ENCODE results near the gene PIK3R1. TPM values are rescaled to one million over a fixed set of nuclear protein-coding genes. Genes with fewer than 3 reads are reported as not detected.

Gene PIK3R1
- total RNA-seq, 2 donors from 2014 or later: 29.8 to 30.2 TPM

DNA sequence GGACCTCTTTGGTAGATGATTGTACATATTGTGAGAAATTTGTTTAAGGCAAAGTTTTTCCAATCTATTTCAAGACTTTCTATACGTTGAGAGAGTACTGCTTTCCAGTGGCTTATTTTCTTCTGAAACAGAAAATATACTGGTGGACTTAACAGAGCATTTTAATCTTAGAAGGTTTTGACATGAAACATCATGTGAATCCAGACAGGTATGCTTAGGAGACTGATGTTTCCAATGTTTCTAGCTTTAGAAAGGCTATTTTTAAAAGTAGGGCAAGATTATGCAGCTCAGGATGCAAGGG is 71.0 kb downstream of the PIK3R1 start:
- Histone ChIP-seq H3K9ac (ENCODE audit: extremely low read depth, low read length, poor library complexity, severe bottlenecking) (no peak overlapping the region), H3K36me3 (ENCODE audit: control insufficient read depth, insufficient read depth, low read length) (peaks cover 23% of the 10 kb centered on the region), H3K9me3 (ENCODE audit: control insufficient read depth, low read length) (no peaks in the 10 kb centered on the region), H3K4me3 (ENCODE audit: low read length) (no peak overlapping the region), H3K27ac (ENCODE audit: low read depth, low read length) (no peak overlapping the region), H3K4me1 (ENCODE audit: control insufficient read depth, insufficient read depth, low read length) (peaks cover 12% of the 10 kb centered on the region), H3K27me3 (ENCODE audit: control insufficient read depth, insufficient read depth, low read length, poor library complexity, severe bottlenecking) (no peaks in the 10 kb centered on the region)
- H3K36me3 Mint-ChIP-seq (ENCODE audit: low read depth): peaks cover 21% of the 10 kb centered on the region
- no peak for DNase-seq
- 90 to 100% methylated on average over 1 of the region's 1 CpG for WGBS, 2 experiments (ENCODE audit: insufficient coverage in 1 of 2, insufficient read length in 1 of 2)
- H3K4me3 Mint-ChIP-seq: no peak overlapping the region
- H3K4me1 Mint-ChIP-seq: peaks cover 40% of the 10 kb centered on the region
- H3K27me3 Mint-ChIP-seq (ENCODE audit: insufficient read depth): no peaks in the 10 kb centered on the region
- no peak overlapping the region for H3K27ac Mint-ChIP-seq
- no peaks in the 10 kb centered on the region for H3K9me3 Mint-ChIP-seq
- TF ChIP-seq, protein P1, sequence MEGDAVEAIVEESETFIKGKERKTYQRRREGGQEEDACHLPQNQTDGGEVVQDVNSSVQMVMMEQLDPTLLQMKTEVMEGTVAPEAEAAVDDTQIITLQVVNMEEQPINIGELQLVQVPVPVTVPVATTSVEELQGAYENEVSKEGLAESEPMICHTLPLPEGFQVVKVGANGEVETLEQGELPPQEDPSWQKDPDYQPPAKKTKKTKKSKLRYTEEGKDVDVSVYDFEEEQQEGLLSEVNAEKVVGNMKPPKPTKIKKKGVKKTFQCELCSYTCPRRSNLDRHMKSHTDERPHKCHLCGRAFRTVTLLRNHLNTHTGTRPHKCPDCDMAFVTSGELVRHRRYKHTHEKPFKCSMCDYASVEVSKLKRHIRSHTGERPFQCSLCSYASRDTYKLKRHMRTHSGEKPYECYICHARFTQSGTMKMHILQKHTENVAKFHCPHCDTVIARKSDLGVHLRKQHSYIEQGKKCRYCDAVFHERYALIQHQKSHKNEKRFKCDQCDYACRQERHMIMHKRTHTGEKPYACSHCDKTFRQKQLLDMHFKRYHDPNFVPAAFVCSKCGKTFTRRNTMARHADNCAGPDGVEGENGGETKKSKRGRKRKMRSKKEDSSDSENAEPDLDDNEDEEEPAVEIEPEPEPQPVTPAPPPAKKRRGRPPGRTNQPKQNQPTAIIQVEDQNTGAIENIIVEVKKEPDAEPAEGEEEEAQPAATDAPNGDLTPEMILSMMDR (conservative IDR thresholded peaks at IDR 0.05): no peak

DNA sequence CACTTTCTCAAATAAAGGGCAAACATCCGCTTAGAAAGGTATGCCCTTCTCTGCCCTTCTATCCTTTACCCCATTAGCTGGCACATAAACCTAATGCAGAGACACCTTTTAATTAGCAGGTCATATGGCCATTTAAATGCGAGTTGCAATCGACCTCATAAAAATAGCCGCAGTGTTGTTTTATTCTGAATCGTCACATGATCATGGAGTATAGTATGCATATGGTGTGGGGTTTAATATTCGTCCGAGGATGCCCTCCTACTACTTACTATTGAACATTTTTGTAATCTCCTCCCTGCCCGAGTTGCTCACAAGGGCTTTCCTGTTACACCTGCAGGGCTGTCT is 72.0 kb downstream of the PIK3R1 start:
- Mint-ChIP-seq H3K36me3 (ENCODE audit: low read depth) (peaks cover 15% of the 10 kb centered on the region), H3K9me3 (no peaks in the 10 kb centered on the region), H3K27ac (peak overlapping the region; percentile 90), H3K4me3 (peak overlapping the region; percentile 73), H3K4me1 (peaks cover 40% of the 10 kb centered on the region), H3K27me3 (ENCODE audit: insufficient read depth) (no peaks in the 10 kb centered on the region)
- 78 to 96% methylated on average over 4 to 6 of the region's 8 CpGs for WGBS, 2 experiments (ENCODE audit: insufficient coverage in 1 of 2, insufficient read length in 1 of 2)
- H3K36me3 ChIP-seq (ENCODE audit: control insufficient read depth, insufficient read depth, low read length): peaks cover 21% of the 10 kb centered on the region
- H3K9me3 ChIP-seq (ENCODE audit: control insufficient read depth, low read length): no peaks in the 10 kb centered on the region
- no peaks in the 10 kb centered on the region for H3K27me3 ChIP-seq (ENCODE audit: control insufficient read depth, insufficient read depth, low read length, poor library complexity, severe bottlenecking)
- no peak for DNase-seq
- TF ChIP-seq, protein P1 (conservative IDR thresholded peaks at IDR 0.05): no peak
- peak overlapping the region; percentile 42 for H3K9ac ChIP-seq (ENCODE audit: extremely low read depth, low read length, poor library complexity, severe bottlenecking)
- H3K27ac ChIP-seq (ENCODE audit: low read depth, low read length): peak overlapping the region; percentile 56
- H3K4me1 ChIP-seq (ENCODE audit: control insufficient read depth, insufficient read depth, low read length): peaks cover 12% of the 10 kb centered on the region
- peak overlapping the region; percentile 81 for H3K4me3 ChIP-seq (ENCODE audit: low read length)

DNA sequence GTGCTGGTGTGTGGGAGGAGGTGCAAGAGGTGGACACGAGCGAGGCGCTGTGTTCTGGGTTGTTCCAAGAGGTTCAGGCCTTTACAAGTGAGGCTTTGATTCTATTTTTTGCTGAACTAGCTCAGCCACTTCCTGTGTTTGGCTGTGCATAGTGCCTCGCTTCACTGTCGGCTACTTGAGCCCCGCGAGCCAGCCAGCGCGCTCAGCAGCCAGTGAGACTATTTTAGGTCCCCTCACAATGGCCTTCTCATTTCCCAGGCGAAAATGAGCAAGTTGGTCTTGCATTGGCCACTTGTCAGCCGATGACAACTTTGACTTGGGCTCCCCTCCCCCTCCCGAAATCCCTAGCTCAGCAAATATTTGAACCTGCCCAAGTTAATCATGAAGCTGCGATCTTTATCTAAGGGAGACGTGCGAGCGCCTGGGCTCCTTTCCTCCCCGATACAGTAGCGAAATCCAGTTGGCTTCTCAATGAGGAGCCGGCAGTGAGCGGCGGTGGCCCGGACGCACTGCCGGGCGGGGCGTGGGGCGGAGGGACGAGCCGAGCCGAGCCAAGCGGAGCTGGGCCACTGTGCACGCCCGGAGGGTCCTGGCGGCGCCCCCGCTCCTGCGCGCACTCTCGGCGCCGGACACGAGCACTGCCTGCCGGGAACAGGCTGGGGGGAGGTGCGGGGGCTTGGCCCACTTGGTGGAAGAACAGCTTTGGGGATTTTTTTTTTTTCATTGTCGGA is 72.6 kb downstream of the PIK3R1 start:
- peak overlapping the region; percentile 95 for H3K27ac Mint-ChIP-seq
- H3K9me3 Mint-ChIP-seq: no peaks in the 10 kb centered on the region
- no peaks in the 10 kb centered on the region for H3K9me3 ChIP-seq (ENCODE audit: control insufficient read depth, low read length)
- DNase-seq: peak; percentile 81
- no peaks in the 10 kb centered on the region for H3K27me3 Mint-ChIP-seq (ENCODE audit: insufficient read depth)
- H3K36me3 Mint-ChIP-seq (ENCODE audit: low read depth): peaks cover 12% of the 10 kb centered on the region
- H3K4me3 ChIP-seq (ENCODE audit: low read length): peak overlapping the region; percentile 81
- peaks cover 40% of the 10 kb centered on the region for H3K4me1 Mint-ChIP-seq
- peak overlapping the region; percentile 73 for H3K4me3 Mint-ChIP-seq
- H3K27ac ChIP-seq (ENCODE audit: low read depth, low read length): peak overlapping the region; percentile 56
- peaks cover 21% of the 10 kb centered on the region for H3K36me3 ChIP-seq (ENCODE audit: control insufficient read depth, insufficient read depth, low read length)
- peaks cover 12% of the 10 kb centered on the region for H3K4me1 ChIP-seq (ENCODE audit: control insufficient read depth, insufficient read depth, low read length)
- TF ChIP-seq, protein P1 (conservative IDR thresholded peaks at IDR 0.05): no peak
- H3K9ac ChIP-seq (ENCODE audit: extremely low read depth, low read length, poor library complexity, severe bottlenecking): peak overlapping the region; percentile 42
- WGBS, 2 experiments (ENCODE audit: insufficient coverage in 1 of 2, insufficient read length in 1 of 2): 6% methylated on average over 3 to 45 of the region's 45 CpGs
- no peaks in the 10 kb centered on the region for H3K27me3 ChIP-seq (ENCODE audit: control insufficient read depth, insufficient read depth, low read length, poor library complexity, severe bottlenecking)
